Eye (tissue), 1 donor: ENCODE data around the gene GDPD5.

Experiments used
- DNase-seq: peaks from one replicate; pipeline ENCODE4 v3.0.0-alpha.2; 2015

The GDPD5 gene, protein sequence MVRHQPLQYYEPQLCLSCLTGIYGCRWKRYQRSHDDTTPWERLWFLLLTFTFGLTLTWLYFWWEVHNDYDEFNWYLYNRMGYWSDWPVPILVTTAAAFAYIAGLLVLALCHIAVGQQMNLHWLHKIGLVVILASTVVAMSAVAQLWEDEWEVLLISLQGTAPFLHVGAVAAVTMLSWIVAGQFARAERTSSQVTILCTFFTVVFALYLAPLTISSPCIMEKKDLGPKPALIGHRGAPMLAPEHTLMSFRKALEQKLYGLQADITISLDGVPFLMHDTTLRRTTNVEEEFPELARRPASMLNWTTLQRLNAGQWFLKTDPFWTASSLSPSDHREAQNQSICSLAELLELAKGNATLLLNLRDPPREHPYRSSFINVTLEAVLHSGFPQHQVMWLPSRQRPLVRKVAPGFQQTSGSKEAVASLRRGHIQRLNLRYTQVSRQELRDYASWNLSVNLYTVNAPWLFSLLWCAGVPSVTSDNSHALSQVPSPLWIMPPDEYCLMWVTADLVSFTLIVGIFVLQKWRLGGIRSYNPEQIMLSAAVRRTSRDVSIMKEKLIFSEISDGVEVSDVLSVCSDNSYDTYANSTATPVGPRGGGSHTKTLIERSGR

GRCh38 chr11:75525433-75526191 lies at the start of gene GDPD5:
Gene GDPD5, minus strand, starts transcription at chr11:75525941. Its CDS starts 48,206 bp downstream, at chr11:75477735.
- peak; percentile 95 for DNase-seq

GRCh38 chr11:75574698-75575602 lies 49.2 kb upstream of the GDPD5 start:
- no peak for DNase-seq

DNA sequence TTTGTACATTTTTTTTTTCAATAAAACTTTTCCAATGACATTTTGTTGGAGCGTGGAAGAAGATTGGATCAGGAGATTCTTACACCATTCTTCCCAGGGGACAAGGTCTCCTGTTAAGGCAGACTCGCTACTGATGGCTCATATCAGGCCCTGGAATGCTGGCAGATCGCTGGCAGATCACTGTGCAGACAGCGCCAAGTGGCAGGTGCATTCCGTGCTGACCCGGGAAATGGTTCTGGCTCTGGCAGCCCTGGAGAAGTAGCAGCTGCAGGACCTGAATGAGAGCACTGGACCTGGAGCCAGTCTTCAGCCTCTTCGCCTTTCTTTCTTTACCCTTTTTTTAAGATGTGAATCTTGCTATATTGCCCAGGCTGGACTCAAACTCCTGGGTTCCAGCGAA lies 47.0 kb upstream of the GDPD5 start:
- no peak for DNase-seq

DNA sequence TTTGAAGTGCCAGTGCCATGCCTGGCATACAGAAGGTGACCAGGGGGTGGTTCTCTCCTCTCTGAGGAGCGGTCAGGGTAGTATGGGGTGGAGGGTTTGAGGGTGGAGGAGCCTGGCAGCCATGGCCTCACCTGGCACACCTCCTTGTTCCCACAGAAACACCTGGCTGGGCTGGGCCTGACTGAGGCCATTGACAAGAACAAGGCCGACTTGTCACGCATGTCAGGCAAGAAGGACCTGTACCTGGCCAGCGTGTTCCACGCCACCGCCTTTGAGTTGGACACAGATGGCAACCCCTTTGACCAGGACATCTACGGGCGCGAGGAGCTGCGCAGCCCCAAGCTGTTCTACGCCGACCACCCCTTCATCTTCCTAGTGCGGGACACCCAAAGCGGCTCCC lies 45.9 kb upstream of the GDPD5 start:
- no peak for DNase-seq

GRCh38 chr11:75570559-75571139 lies 44.9 kb upstream of the GDPD5 start:
- DNase-seq, result no peak

- no peak for DNase-seq
Measured at GRCh38 chr11:75568616-75569219, 43.0 kb upstream of the GDPD5 start.

- DNase-seq, result no peak
Measured at GRCh38 chr11:75567971-75568370, 42.2 kb upstream of the GDPD5 start.

- DNase-seq, result no peak
Measured at GRCh38 chr11:75566763-75567279, 41.1 kb upstream of the GDPD5 start.

GRCh38 chr11:75565916-75566762 lies 40.4 kb upstream of the GDPD5 start:
- no peak for DNase-seq

DNA sequence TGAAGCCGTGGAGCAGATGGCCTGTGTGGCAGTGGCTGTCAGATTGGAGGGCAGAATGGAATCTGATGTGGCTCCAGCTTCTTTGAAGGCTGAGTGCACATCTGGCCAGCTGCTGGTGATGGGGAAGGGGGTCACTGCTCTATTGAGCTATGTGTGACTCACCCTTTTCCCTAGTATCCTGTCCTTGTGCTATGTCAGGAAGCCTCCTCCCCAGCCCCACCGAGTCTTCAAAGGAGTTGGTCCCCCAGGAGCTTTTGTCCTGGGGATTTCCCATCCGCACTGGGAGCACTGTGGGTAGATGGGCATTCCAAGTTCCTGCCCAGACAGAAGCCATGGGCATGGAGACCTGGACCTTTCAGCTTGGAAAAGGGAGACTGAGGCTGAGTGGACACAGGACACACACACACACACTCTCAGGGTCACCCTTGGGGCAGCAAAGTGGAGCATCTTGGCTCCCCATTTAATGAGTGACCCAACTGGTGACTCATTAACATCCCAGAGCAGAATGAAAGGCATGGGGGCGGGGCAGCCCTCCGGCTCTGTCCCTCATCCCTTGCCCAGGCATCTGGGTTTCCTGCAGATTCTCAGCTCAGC lies 39.6 kb upstream of the GDPD5 start:
- DNase-seq, result no peak

DNA sequence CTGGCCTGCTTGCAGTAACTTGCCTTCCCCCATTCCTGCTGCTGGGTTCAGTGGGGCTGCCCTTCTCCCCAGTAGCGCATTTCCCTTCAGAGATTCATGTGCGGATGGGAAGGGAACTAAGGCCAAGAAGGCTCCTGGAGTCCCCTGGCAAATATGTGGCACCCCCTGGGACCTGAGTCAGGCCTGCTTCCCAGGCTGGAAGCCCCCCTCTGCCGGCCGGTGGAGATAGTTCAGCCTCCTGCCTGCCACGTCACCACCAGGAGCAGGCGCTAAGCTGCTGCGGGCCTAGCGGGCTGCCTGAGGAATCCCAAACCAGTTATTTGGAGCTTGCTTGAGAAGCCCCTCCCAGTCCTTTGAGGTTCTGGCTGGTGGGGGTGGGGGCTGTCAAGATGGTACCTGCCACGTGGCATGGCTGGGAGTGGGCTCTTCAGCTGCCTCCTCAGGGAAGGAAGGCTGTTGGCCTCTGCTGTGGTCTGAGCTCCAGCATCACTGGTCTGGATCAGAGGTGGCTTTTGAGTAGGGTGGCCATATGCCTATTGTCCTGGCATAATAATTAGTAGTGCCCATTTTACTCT lies 38.3 kb upstream of the GDPD5 start:
- peak; percentile 89 for DNase-seq

- DNase-seq, result no peak
Measured at GRCh38 chr11:75563501-75563977, 37.8 kb upstream of the GDPD5 start.

GRCh38 chr11:75562836-75563484 lies 37.2 kb upstream of the GDPD5 start:
- peak; percentile 84 for DNase-seq

- peak; percentile 94 for DNase-seq
Measured at GRCh38 chr11:75562048-75562835, 36.5 kb upstream of the GDPD5 start, which contains the start of gene SERPINH1. Gene SERPINH1, plus strand, starts transcription at chr11:75562253. Its CDS starts 4,097 bp downstream, at chr11:75566350.

GRCh38 chr11:75561426-75562047 lies 35.8 kb upstream of the GDPD5 start:
- no peak for DNase-seq

GRCh38 chr11:75560644-75561043 lies 34.9 kb upstream of the GDPD5 start:
- DNase-seq, result no peak
